Right hindlimb (tissue), 1 donor: ENCODE data around the gene LGR5.

Experiments used
- DNase-seq: peaks from one replicate; pipeline ENCODE4 v3.0.0-alpha.2; 2018

LGR5 gene

GRCh38 chr12:71438670-71439361 is 782 bp upstream of the LGR5 start:
- DNase-seq: no peak

GRCh38 chr12:71439362-71439612 is 311 bp upstream of the LGR5 start:
- no peak for DNase-seq

- peak; percentile 30 for DNase-seq
Observed at GRCh38 chr12:71440345-71440762, 756 bp downstream of the LGR5 start.

DNA sequence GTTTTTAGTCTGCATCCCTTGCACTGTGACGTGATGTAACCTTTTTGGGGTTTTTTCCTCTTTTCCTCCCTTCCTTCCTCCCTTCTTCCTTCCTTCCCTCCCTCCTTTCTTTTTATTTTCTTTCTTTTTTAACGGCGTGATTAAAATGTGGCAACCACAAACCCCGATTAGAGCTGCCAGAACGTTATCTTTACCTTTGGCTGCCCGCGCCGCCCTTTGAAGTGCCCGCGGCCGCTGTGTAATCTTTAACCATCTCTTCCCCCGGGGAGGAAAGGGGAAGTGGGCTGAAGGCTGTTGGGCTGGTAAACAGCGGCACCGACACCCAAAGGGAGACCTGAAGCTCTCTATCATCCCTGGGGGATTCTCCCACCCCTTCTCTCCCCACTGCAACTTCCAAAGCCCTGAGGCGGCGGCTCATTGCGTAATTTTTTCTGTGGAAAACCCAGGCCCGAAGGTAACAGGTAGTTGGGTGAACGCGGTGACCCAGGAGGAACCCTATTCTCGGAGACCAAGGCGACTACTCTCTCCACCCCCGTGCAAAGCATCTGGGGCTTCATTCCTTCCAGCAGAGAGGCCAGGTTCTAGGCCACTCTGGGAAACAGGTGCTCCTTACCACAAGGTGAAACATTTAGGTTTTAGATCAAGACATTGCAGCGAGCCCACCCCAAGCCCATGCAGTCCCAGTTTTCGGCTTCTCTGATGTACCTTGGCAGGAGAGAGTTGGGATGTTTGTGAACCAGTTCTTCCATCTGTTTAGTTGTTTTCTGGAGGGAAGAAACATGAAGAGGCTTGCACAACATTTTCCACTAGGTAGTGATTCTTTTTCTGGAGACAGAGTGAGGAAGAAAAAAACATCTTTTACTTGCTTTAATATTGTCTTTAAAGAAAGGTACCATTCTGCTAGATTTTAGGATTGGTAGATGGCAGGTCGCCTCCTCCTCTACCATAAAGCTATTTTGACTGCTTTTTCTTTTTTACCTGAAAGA is 1.5 kb downstream of the LGR5 start:
- DNase-seq: no peak

DNA sequence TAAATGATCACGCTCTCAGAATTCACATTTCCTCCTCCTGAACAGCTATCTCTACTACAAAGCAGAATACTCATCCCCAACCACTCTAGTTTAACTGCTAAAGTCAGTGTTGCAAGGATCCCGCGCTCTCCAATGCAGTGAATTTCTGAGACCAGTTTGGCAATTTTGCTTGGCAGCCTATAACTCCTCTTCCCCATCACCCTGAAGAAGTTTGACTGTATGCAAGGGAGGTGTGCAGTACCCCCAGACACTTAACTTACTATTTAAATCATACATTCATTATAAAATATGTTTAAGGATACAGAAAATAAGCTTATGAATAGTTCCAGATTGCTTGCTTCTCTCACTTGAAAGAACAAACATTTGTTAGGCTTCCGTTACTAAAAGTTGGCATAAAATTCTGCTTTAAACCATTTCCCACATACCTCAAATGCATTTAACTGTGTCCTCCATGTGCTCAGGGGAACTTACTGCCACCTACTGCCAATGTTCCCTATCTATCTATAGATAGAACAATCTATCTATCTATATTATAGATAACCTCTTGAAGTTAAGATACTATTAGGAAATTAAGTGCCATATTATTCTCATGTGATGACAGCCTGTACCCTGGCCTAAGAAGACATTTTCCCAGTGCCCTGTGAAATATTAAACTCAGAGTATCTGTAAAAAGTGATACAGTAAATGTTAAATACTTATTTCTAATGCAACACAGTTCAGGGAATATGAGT is 2.4 kb downstream of the LGR5 start:
- DNase-seq: no peak

DNA sequence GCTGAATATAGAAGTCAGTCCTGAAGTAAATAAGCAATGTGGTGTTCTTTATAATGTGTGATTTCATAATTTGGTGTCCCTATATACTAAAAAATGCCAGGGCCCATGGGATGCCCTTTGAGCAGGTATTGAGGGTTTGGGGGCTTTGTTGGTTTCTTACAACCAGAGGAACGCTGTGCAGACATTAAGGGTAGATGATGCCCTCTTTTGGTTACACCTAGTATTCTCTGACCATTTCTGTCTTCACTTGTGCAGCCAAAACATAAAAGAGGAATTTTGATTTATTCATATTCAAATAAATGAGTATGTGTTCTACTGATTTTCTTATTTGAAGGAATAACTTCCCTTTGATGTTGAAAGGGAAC is 3.0 kb downstream of the LGR5 start:
- no peak for DNase-seq

DNA sequence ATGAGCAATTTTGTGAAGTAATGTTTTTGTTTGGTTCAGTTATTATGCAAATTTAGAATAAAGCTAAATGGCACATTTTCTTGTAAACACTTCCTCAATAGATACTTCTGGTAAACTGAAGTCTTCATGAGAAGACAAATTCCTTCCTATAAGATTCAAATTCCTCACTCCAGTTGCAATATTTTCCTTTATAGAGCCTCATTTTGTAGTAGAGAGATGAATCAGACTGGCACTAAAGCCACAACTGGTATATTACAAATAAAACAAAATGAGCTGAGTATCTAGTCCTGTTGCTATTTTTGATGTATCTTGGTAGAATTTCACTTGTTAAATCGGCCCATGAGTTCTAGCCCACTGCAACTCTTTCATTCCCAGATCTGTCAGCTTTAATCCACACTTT is 5.5 kb downstream of the LGR5 start:
- no peak for DNase-seq

DNA sequence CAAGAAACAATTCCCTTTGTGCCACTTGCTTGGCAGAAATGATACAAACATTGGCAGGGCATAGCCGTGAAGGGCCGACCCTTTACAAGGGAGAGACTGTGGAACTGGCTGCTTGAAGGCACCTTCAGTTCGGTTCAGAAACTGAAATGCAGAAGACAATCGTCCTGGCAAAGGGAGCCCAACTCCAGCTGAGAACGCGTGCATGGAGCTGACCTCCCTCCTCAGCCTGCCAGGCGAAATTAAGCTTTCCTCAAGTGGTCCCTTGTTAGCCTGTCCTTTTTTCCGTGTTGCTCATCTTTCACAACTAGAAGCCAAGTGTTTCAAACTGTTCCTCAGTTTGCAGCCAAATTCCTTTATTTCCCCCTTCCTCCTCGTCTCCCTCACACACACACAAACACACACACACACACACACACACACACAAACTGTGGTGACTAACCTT is 8.1 kb downstream of the LGR5 start:
- peak; percentile 32 for DNase-seq

DNA sequence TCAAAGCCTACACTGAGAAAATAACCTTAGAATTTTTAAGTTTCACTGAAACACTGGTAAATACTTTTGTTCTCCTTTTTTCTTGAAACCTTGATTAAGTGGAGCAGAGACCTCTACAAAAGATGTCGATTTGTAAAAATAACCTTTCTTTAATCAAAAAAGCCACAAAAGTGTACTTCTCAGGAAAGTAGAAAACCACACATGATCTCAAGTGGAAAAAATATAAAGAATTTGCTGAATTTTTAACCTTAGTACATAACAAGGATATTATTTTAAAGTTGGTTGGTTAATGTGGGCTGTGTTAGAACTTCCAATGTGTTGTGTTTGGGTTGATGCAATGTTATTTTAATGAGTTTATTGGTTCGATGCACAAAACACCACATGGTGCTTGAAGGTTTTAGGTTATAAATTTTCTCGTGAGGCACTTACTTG is 8.6 kb downstream of the LGR5 start:
- DNase-seq: no peak

- no peak for DNase-seq
Observed at GRCh38 chr12:71449373-71450070, 9.9 kb downstream of the LGR5 start.

GRCh38 chr12:71452006-71452405 is 12.4 kb downstream of the LGR5 start:
- DNase-seq: no peak

DNA sequence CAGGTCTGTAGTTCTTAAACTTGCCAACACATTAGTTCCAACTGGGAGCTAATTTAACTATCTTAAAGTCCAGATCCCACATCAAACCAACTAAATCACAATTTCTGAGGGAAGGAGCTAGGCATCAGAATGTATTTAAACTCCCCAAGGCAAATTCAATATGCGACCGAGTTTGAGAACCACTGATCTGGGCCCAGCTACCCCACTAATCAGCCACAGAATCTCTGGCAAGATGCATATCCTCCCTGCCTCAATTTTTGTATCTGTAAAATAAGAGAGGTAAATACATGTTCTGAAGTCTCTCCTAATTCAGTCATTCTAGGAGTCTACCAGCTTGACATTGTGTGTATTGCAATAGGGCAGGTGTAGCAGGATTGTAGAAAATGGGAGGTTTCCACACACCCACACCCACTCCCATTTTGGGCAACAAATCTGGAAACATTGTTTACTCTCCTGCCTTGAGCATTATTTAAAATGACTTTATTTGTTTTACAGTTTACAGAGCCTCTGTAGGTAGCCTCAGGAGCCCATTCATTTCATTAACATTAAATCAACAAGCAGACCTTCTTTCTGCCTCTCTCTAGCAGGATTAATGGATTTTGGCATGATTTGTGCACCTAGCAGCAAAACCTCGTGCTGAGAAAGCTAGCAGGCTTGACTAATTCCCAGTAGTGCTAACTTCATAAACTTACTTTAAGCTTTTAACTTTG is 15.6 kb downstream of the LGR5 start:
- DNase-seq: no peak

DNA sequence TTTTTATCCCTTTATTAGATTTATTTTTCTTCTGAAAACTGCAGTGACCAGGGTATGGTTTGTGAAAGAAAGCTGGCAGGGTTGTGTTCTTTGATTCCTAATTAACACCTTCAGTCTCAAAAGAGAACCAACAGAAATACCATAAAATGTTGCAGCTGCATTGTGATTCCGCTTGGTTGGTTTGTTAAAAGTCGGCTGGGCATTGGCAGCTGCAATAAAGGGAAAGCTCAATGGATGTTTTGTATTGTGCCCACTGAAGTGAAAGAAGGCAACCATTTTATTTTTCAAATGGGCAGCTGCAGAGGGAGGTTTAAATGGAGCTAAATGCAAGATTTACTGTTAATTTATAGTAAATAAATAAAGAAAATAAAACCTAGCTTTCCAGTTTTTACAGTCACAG is 16.7 kb downstream of the LGR5 start:
- DNase-seq: no peak

- no peak for DNase-seq
Observed at GRCh38 chr12:71456990-71457389, 17.4 kb downstream of the LGR5 start.

DNA sequence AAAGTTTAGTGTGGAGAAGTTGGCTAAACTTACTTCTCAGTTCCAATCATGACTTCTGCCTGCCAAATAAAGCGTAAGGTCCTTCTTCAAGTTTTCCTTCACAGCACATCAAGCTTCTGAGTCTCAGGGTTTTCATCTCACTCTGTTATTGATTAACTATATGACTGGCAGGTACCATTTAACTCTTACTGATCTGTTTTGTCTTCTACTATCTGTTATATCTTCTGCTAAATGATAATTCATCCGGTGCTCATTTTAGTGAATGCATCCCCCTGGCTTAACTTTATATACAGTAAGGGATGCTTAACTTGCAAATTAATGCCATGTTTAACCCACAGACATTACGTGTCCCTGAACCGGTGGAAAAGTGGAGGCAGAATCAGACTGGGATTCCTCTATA is 20.7 kb downstream of the LGR5 start:
- DNase-seq: no peak

- no peak for DNase-seq
Observed at GRCh38 chr12:71460850-71461609, 21.4 kb downstream of the LGR5 start.

DNA sequence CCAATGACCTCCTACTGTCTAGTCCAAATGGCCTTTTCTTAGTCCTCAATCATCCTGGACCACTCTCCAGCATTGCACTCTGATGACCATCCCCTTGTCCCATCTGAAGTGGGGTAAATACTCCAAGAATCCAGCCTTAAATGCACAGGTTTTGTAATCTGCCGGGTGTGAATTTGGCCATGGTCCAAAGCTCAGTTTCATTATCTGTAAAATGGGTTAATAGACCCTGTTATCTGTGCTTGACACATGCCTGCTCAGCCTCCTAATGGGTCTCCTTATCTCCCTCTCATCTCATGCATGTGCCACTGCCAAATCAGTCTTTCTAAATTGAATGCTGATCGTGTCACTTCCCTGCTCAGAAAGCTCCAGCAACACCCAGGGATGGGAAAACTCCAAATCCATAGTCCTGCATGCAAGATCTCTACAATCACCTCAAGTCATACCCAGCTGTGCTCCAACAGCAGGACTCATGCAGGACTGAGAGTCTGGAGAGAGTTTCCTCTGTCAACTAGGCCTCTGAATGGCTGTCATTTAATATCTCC is 22.3 kb downstream of the LGR5 start:
- DNase-seq: no peak

DNA sequence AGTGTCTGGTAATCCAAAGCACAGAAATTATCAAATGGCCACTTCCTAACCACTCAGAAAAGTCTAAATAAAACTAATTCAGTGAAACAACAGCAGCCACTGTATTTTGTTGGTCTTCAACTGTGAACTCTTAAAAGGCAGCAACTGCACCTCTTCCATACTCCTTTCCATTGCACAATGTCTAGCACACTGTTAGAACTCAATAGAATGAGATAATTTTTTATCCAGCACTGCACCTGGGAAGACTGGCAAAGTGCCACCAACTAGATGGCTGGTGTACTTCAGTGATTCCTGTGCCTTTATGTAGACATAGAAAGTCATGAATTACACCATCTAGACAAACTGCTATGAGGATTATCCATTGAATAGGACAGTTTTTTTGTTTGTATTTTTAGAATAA is 26.2 kb downstream of the LGR5 start:
- DNase-seq: no peak

- no peak for DNase-seq
Observed at GRCh38 chr12:71469258-71469750, 29.7 kb downstream of the LGR5 start.

- DNase-seq: no peak
Observed at GRCh38 chr12:71472441-71472911, 32.9 kb downstream of the LGR5 start.

DNA sequence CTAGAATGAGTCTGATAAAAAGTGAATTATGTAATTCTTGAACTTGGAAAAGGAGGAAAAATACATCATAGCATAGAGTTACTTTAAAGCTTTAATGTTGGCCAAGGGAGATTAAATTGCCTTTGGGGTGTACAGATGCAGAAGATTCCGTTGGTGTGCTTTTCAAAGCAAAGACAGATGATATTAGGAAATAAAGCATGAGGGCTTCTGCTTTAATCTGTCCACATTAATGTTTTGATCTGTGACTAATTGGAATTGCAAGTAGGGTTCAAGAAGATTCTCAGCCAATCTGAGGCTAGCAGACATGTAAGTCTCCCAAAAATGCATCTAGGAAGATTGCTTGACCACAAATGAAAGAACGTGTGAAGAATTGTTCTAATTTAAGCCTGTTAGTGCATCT is 35.2 kb downstream of the LGR5 start:
- DNase-seq: no peak
